Measurements from ENCODE around the gene KCTD21.

KCTD21 gene

GRCh38 chr11:78201096-78201818 lies 12.8 kb upstream of the KCTD21 start:
- no peak for DNase-seq (ENCODE audit: low read depth in 2 of 2)

DNA sequence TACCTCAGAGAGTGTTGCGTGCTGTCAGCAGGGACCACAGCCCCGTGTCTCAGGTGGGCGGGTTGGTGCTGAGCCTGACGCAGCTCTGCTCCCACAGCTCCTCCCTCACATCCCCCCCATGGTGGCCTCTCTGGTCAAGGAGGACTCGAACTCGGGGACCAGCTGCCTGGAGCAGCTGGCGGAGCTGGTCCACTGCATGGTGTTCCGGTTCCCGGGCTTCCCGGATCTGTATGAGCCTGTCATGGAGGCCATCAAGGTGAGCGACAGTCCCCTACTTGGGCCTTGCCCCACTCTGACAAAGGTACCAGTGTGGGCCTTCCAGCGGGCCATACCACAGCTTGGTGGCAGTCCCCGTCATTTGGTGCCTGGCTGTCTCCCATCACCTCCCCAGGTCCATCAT lies 12.1 kb upstream of the KCTD21 start:
- DNase-seq (ENCODE audit: low read depth in 2 of 2): no peak

DNA sequence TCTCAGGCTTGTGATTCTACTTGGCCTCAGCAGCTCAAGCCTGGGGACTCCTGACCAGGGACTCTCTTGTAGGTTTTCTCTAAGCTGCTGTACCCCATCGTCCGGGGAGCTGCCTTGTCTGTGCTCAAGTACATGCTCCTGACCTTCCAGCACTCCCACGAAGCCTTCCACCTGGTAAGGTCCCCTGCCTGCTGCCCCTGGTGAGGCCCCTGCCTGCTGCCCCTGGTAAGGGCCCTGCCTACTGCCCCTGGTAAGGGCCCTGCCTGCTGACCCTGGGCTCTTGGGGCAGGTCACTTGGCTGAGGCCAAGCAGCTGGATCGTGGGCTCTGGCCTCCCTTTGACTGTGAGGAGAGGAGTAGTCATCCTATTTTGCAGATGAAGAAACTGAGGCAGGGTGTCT lies 11.6 kb upstream of the KCTD21 start:
- DNase-seq (ENCODE audit: low read depth in 2 of 2): no peak

DNA sequence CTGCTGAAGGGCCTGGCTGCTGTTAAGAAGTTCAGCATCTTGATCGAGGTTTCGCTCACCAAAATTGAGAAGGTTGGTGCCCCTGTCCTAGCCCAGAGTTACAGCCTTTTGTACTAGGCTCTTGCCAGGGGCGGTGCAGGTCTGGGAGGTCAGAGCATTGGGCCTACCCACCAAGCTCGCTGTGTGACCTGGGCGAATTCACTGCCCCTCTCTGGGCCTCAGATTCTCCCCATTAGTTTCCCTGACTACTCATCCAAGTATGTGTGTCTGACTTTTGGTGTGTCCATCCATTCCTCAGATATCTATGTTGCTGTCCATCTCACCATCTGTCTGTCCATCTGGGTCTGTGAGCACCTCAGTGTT lies 11.2 kb upstream of the KCTD21 start:
- DNase-seq (ENCODE audit: low read depth in 2 of 2): no peak

- DNase-seq (ENCODE audit: low read depth in 2 of 2): no peak
Measured at GRCh38 chr11:78199015-78199652, 10.7 kb upstream of the KCTD21 start.

GRCh38 chr11:78197816-78198215 lies 9.4 kb upstream of the KCTD21 start:
- DNase-seq (ENCODE audit: low read depth in 2 of 2): no peak

GRCh38 chr11:78196661-78197091 lies 8.2 kb upstream of the KCTD21 start:
- DNase-seq (ENCODE audit: low read depth in 2 of 2): no peak

DNA sequence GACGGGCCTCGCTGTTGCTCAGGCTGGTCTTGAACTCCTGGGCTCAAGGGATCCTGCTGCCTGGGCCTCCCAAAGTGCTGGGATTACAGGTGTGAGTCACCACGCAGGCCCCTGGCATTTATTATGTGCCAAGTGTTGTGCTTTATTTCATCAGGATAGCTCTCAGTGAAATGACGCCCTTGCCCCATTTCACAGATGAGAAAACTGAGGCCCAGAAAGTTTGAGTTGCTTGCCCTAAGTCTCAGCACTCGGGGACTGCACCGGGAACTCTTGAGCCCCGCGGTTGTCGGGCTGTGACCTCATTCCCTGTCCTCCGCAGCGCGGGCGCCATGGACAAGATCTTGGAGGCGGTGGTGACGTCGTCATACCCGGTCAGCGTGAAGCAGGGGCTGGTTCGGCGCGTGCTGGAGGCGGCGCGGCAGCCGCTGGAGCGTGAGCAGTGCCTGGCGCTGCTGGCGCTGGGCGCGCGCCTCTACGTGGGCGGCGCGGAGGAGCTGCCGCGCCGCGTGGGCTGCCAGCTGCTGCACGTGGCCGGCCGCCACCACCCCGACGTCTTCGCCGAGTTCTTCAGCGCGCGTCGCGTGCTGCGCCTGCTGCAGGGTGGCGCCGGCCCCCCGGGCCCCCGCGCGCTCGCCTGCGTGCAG lies 7.6 kb upstream of the KCTD21 start:
- no peak for DNase-seq (ENCODE audit: low read depth in 2 of 2)

DNA sequence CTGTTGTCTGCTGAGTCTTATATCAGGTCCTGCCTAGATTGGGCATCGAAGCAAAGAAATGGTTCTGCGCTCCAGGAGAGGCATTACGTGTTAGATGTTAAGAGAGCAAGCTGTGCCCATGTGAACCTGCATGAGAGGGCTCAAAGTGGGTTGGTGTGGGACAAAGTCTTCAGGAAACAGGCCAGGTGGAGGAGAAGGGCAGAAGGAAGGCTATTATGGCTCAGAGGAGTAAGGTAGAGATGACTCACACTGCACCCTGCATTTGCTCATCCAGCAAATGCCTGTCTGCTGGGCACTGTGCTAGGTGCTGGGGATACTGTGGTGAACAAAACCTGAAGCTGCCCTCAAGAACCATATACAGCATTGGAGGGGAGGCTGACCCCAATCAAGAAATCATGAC lies 6.1 kb upstream of the KCTD21 start:
- no peak for DNase-seq (ENCODE audit: low read depth in 2 of 2)

GRCh38 chr11:78193806-78194205 lies 5.4 kb upstream of the KCTD21 start:
- DNase-seq (ENCODE audit: low read depth in 2 of 2): no peak

- DNase-seq (ENCODE audit: low read depth in 2 of 2): no peak
Measured at GRCh38 chr11:78192911-78193351, 4.5 kb upstream of the KCTD21 start.

GRCh38 chr11:78192223-78192719 lies 3.8 kb upstream of the KCTD21 start:
- no peak for DNase-seq (ENCODE audit: low read depth in 2 of 2)

DNA sequence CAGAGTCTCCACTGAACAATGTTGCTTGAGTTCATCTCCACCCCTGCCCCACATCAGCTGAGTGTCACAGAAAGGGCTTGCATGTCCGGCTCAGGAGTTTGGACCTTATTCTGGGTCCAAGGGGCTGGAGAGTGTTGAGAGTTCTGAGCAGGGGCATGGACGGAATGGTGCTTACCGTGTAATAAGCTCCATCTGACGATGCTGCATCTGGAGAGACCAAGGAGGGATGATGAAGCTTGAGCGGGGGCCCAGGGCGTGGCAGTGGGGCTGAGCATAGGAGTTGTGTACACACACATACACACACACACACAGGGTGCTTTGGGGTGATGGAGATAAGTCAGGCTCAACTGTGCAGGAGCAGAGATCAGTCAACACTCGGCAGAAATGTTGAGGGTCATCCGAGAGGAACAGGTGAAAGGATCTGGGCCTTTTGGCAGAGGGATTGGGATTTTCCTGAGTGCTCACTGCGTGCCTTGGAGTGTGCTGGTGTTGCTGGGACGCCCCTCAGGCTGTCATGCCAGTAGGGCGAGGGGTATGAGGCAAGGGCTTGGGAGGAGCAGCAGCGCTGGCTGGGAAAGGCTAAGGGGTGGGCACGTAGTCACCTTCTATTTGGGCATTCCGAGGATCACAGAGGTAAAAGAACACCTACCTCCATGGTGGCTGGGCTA lies 2.6 kb upstream of the KCTD21 start:
- no peak for DNase-seq (ENCODE audit: low read depth in 2 of 2)

DNA sequence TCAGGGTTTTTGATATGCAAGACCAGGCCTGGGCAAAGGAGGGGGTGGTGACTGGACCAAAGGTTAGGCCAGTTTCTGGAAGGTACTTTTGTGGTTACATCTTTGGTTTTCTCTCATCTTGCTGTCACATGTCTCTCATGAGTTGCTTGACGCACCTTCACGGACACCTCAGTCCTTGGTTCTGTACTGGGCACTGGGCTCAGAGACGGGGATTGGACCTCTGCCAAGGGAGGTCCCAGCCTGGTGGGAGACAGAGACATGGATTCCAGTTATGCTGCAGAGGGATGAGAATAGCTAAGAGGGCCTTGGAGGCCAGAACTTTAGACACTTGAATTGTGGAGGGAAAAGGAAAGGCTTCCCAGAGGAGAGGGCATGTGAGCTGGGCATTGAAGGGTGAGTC lies 1.9 kb upstream of the KCTD21 start:
- DNase-seq (ENCODE audit: low read depth in 2 of 2): no peak

DNA sequence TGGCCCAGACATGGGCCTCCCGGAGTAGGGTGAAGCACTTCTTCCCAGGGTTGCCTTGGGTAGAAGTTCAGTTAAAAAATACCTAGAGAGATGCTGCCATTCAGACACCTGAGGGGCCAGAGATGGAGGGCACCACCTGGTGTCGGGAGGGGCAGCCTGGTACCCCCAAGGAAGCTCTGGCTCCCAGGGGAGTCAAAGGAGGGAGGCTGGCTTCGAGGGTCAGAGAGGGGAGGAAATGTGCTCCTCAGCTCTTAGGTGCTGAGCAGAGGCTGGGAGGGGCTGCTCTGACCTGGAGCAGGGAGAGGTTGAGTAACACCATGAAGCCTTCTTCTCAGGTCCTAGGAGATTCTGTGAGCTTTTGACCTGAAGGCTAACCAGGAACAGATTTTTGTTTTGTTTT lies 1.4 kb upstream of the KCTD21 start:
- no peak for DNase-seq (ENCODE audit: low read depth in 2 of 2)

DNA sequence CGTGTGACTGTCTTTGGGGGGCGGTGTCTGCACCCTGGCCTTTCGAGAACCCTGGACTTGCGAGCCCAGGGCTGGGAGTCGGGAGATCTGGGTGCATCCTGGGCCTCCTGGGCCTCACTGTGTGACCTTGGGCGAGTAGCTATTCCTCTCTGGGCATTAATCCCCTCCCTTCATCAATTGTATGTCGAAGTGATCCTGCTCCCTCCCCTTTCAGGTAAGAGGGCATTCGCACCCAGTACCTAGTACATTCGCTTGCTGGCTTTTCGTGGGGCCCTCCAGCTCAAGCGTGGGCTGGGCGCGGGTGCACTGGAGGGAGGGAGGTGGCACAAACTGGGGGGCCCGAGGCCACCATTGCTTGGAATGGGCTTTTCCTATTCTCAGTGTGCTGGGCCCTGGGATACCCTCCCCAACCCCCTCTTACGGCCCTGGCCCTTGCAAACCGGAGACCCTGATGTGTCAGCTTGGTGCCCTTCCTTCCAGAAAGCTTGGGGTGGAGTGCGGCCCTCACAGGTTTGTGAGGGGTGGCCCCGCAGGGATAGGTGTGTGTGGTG lies 823 bp upstream of the KCTD21 start:
- no peak for DNase-seq (ENCODE audit: low read depth in 2 of 2)

GRCh38 chr11:78187366-78188285 lies 800 bp downstream of the KCTD21 start:
- DNase-seq (ENCODE audit: low read depth in 2 of 2): peak; percentile 59 to 68

DNA sequence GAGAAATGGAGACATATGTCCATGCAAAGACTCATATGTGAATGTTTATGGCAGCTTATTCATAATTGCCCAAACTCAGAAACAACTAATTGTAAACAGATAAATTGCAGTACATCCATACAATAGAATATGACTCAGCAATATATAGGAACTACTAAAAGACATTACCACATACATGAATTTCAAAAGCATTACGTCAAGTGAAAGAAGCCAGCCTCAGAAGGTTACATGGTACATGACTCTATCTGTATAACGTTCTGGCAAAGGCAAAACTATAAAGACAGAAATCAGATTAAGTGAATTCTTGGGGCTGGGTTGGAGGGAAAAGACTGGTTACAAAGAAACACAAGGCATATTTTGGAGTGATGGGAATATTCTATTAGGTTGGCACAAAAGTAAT lies 7.2 kb downstream of the KCTD21 start:
- DNase-seq (ENCODE audit: low read depth in 2 of 2): no peak

- DNase-seq (ENCODE audit: low read depth in 2 of 2): no peak
Measured at GRCh38 chr11:78180751-78181150, 7.7 kb downstream of the KCTD21 start.

DNA sequence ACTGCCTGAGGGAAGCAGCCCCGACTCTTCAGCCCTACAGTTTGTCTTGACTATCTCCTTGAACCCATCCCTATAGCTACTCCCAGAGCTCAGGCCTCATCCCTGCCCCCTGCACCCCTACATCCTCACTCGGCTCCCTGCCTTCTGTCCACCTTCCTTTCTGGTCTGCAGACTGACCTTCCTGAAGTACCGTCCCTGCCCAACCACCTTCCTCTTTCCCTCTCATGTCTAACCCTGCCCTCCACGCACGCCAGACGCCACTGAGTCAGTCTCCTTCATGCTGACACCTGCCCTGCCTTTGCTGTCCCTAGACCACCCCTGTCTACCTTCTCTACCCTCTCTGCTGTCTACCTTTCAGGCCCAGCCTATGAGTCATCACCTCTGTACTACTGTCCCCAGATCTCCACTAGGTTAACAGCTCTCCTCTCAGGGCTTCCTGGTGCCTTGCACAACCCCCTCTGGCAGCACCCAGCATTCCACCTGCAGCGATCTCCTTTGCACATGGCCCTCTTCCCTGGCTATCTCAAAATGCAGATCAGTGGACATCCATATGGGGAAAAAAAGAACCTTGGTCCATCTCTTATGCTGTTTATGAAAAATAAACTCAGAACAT lies 8.9 kb downstream of the KCTD21 start:
- no peak for DNase-seq (ENCODE audit: low read depth in 2 of 2)

GRCh38 chr11:78177216-78177615 lies 11.2 kb downstream of the KCTD21 start:
- DNase-seq (ENCODE audit: low read depth in 2 of 2): no peak

All from stimulated activated CD4-positive, alpha-beta T cell treated with anti-CD3 and anti-CD28 coated beads, Interleukin-4, amount 100 ng/mL, for 48 hours (primary cell).